ENCODE results near the gene VGF.
A peak's percentile ranks its signal among the peaks of the same experiment; 100 is the strongest.

Gene VGF

GRCh38 chr7:101154693-101155102 is 10.7 kb downstream of the VGF start:
- Histone ChIP-seq H3K4me3 (ENCODE audit: low read depth, low read length) (peak overlapping the region; percentile 80), H3K36me3 (ENCODE audit: control insufficient read depth in 2 of 2, insufficient read depth in 1 of 2, low read length in 2 of 2) (peaks cover 1 to 14% of the 10 kb centered on the region in 2 experiments; a peak in 2 of 3 replicates), H3K4me1 (ENCODE audit: control insufficient read depth, insufficient read depth, low read length) (peaks cover 5% of the 10 kb centered on the region; the same call in 1 of the 2 replicates), H3K9me3 (ENCODE audit: control insufficient read depth, insufficient read depth, low read depth, low read length) (no peaks in the 10 kb centered on the region), H3K27ac (ENCODE audit: extremely low read depth, low read depth, low read length) (peak overlapping the region; percentile 41; the same call in 1 of the 2 replicates)
- ChIA-PET POLR2A (no interaction called here), CTCF (interaction anchor here (0.7 to 8.6 kb wide), 3 partner anchors 11 to 123 kb away, joined by 3 to 84 read pairs (median 6); no protein-coding TSS in a partner anchor)
- TF ChIP-seq ZNF302 (tag by site-specific recombination; IDR thresholded peaks at IDR 0.05; ENCODE audit: low read depth), result no peak
- TF ChIP-seq ZNF416 (tag by site-specific recombination; IDR thresholded peaks at IDR 0.05), result no peak
- no peak for TF ChIP-seq ZNF830 (tag by site-specific recombination; IDR thresholded peaks at IDR 0.05; ENCODE audit: low read depth)
- TF ChIP-seq ZNF645 (tag by site-specific recombination; IDR thresholded peaks at IDR 0.05), result 0 out of 2 replicates have a peak, but pooled peaks have one; percentile 11
- TF ChIP-seq ZNF677 (tag by site-specific recombination; IDR thresholded peaks at IDR 0.05), result no peak
- TF ChIP-seq ZNF394 (tag by site-specific recombination; IDR thresholded peaks at IDR 0.05; ENCODE audit: borderline replicate concordance), result no peak
- TF ChIP-seq ZNF513 (tag by site-specific recombination; IDR thresholded peaks at IDR 0.05), result no peak
- no peak for TF ChIP-seq ZNF175 (tag by site-specific recombination; IDR thresholded peaks at IDR 0.05)
- TF ChIP-seq ZBTB48 (tag by site-specific recombination; IDR thresholded peaks at IDR 0.05), result no peak
- TF ChIP-seq ZNF10 (tag by site-specific recombination; IDR thresholded peaks at IDR 0.05), result no peak
- no peak for TF ChIP-seq ZNF169 (tag by site-specific recombination; IDR thresholded peaks at IDR 0.05)
- no peak for TF ChIP-seq ZFP37 (tag by site-specific recombination; IDR thresholded peaks at IDR 0.05)
- TF ChIP-seq, protein P1, sequence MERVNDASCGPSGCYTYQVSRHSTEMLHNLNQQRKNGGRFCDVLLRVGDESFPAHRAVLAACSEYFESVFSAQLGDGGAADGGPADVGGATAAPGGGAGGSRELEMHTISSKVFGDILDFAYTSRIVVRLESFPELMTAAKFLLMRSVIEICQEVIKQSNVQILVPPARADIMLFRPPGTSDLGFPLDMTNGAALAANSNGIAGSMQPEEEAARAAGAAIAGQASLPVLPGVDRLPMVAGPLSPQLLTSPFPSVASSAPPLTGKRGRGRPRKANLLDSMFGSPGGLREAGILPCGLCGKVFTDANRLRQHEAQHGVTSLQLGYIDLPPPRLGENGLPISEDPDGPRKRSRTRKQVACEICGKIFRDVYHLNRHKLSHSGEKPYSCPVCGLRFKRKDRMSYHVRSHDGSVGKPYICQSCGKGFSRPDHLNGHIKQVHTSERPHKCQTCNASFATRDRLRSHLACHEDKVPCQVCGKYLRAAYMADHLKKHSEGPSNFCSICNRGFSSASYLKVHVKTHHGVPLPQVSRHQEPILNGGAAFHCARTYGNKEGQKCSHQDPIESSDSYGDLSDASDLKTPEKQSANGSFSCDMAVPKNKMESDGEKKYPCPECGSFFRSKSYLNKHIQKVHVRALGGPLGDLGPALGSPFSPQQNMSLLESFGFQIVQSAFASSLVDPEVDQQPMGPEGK (tag by site-specific recombination; IDR thresholded peaks at IDR 0.05), result 0 out of 2 replicates have a peak, but pooled peaks have one; percentile 63
- peak; percentile 23 for TF ChIP-seq ZBTB26 (tag by site-specific recombination; optimal IDR thresholded peaks at IDR 0.05)
- no peak for TF ChIP-seq SP2 (tag by site-specific recombination; IDR thresholded peaks at IDR 0.05)
- 0 out of 2 replicates have a peak, but pooled peaks have one; percentile 7 for TF ChIP-seq ZBTB21 (tag by site-specific recombination; IDR thresholded peaks at IDR 0.05)
- TF ChIP-seq ZNF211 (tag by site-specific recombination; IDR thresholded peaks at IDR 0.05; ENCODE audit: low read depth), result no peak
- peak; percentile 27; the same call in 1 of the 2 replicates for TF ChIP-seq KLF1 (tag by site-specific recombination; IDR thresholded peaks at IDR 0.05)
- no peak for TF ChIP-seq ZNF837 (tag by site-specific recombination; IDR thresholded peaks at IDR 0.05)
- TF ChIP-seq ZNF18 (tag by site-specific recombination; IDR thresholded peaks at IDR 0.05), result no peak
- no peak for TF ChIP-seq ZNF133 (tag by site-specific recombination; IDR thresholded peaks at IDR 0.05)
- no peak for TF ChIP-seq BCL11A (tag by site-specific recombination; IDR thresholded peaks at IDR 0.05; ENCODE audit: low read depth)
- TF ChIP-seq SALL2 (tag by site-specific recombination; IDR thresholded peaks at IDR 0.05; ENCODE audit: borderline replicate concordance), result no peak
- TF ChIP-seq ZIC2 (tag by site-specific recombination; IDR thresholded peaks at IDR 0.05), result 0 out of 2 replicates have a peak, but pooled peaks have one; percentile 15
- TF ChIP-seq ZFP3 (tag by site-specific recombination; IDR thresholded peaks at IDR 0.05; ENCODE audit: low read depth), result no peak
- TF ChIP-seq REPIN1 (tag by site-specific recombination; IDR thresholded peaks at IDR 0.05; ENCODE audit: low read depth), result no peak
- no peak for TF ChIP-seq ZNF571 (tag by site-specific recombination; IDR thresholded peaks at IDR 0.05)
- no peak for TF ChIP-seq ZNF146 (tag by site-specific recombination; IDR thresholded peaks at IDR 0.05)
- no peak for TF ChIP-seq ZNF660 (tag by site-specific recombination; IDR thresholded peaks at IDR 0.05)
- 0 out of 2 replicates have a peak, but pooled peaks have one; percentile 1 for TF ChIP-seq ZNF423 (tag by site-specific recombination; IDR thresholded peaks at IDR 0.05)
- no peak for TF ChIP-seq ZNF747 (tag by site-specific recombination; IDR thresholded peaks at IDR 0.05)
- TF ChIP-seq ZNF184 (tag by site-specific recombination; IDR thresholded peaks at IDR 0.05), result no peak

All from HEK293 (cell line).